T-helper 9 cell (primary cell): Measurements from ENCODE around the gene RPTN.
A peak's percentile ranks its signal among the peaks of the same experiment; 100 is the strongest.

Experiments
- DNase-seq: peaks from one replicate; pipeline ENCODE4 v3.0.0-alpha.2; 2020

The RPTN gene

DNA sequence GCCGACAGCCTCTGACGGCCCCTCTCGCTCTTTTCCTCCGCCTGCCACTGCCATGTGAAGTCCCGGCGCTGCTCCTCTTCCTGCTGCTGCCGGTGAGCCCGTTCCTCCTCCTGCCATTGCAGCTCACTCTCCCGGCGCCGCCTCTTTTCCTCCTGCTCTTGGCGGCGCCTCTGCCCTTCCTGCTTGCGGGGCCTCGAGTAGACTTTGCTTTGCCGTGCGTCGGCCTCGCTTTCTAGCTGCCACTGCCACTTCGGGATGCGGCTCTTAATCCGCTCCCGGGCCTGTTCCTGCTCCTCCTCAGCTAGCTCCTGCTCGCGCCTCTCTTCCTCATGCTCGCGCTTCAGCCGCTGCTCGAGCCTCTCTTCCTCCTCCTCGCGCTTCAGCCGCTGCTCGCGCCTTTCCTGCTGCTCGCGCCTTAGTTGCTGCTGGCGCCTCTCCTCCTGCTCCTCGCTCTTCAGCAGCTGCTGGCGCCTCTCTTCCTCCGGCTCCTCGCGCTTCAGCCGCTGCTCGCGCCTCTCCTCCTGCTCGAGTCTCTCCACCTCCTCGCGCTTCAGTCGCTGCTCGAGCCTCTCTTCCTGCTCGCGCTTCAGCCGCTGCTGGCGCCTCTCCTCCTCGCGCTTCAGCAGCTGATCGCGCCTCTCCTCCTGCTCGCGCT, 48.0 kb downstream of the RPTN start:
- peak; percentile 4 for DNase-seq

GRCh38 chr1:152110365-152110859, 48.6 kb downstream of the RPTN start:
- DNase-seq, result no peak

DNA sequence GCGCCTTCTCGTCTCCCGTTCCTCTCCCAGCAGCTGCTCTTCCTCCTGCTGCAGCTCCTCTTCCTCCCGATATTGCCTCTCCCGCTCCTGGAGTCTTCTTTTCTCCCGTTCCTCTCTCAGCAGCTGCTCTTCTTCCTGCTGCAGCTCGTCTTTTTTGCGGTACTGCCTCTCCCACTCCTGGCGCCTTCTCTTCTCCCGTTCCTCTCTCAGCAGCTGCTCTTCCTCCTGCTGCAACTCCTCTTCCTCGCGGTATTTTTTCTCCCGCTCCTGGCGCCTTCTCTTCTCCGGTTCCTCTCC, 49.1 kb downstream of the RPTN start:
- DNase-seq, result no peak

DNA sequence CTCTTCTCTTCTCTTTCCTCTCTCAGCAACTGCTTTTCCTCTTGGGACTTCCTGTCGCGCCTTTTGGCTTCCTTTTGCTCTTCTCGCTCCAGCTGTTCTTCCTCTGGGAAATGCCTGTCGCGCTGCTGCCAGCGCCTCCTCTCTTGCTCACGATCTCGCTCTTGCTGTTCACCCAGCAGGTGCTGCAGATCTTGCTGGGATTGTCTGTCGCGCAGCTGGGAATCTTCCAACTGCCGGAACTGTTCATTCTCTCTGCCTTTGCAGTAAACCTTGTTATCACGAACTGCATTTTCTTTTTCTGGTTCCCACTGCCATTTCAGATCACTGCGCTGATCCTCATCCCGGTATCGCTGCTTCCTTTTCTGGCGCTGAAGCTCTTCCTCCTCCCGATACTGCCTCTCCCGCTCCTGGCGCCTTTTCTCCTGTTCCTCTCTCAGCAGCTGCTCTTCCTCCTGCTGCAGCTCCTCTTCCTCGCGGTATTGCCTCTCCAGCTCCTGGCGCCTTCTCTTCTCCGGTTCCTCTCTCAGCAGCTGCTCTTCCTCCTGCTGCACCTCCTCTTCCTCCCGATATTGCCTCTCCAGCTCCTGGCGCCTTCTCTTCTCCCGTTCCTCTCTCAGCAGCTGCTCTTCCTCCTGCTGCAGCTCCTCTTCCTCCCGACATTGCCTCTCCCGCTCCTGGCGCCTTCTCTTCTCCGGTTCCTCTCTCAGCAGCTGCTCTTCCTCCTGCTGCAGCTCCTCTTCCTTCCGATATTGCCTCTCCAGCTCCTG, 49.6 kb downstream of the RPTN start:
- DNase-seq, result no peak

DNA sequence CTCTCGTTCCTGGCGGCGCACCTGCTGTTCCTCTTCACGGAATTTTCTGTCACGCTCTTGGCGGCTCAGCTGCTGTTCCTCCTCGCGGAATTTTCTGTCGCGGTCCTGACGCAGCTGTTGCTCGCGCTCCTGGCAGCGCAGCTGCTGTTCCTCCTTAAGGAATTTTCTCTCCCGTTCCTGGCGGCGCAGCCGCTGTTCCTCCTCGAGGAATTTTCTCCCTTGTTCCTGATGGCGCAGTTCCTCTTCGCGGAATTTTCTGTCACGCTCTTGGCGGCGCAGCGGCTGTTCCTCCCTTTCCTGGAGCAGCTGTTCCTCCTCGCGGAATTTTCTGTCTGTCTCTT, 50.2 kb downstream of the RPTN start:
- DNase-seq, result no peak

GRCh38 chr1:152107984-152108881, 50.8 kb downstream of the RPTN start:
- DNase-seq, result no peak

DNA sequence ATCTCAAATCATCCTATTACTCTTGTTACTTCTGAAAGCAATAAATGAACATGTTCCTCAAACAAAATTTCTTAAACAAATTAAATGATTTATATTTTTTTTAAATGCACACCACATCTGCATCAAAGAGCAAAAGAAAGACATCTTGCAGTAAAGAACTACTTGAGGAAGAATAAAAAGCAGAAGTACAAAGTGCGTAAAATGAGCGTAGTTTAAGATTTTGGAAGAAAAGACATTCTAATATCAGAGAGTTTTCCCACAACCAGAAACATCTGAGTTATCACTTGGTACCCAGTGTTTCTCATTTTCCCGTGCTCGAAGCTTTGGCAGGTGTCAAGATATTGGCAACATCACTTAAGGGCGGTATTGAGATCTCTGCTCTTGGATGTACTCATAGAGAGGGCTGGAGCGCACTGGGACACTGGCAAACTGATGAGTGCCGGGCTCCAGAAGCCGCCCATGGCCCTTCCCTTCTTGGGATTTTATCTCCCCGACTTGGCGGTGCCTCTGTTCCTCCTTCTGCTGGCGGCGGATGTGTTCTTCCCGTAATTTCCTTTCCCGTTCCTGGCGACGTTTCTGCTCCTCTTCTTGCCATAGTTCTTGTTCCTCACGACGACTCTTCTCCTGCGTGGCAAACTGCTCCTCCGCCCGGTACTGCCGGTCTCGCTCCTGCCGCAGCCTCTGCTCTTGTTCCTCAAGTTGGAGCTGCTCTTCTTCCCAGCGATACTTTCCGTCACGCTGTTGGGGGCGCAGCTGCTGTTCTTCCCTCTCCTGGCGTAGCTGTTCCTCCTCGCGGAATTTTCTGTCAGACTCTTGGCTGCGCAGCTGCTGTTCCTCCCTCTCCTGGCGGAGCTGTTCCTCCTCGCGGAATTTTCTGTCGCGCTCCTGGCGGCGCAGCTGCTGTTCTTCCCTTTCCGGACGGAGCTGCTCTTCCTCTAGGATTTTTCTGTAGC, 51.7 kb downstream of the RPTN start:
- no peak for DNase-seq

DNA sequence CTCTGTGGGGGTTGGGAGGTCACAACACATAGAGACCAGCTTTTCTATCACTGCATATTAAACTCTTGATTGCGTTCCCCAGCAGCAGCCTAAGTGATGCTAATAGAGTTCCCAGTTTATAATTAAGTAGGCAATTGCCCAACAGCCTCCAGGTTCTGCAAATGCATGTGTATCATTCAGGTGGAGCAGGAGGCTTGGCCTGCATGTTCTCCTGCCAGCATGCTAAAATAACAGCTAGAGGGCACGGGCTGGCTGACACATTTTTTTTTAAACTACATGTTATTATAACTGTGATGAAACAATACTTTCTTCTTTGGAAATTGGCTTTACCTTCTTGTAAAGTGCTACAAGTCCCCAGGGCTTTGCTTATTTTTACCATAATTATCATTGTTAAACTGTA, 54.2 kb downstream of the RPTN start:
- DNase-seq, result no peak
